Measurements from ENCODE around the gene COL21A1. TPM values are rescaled to one million over a fixed set of nuclear protein-coding genes. Genes with fewer than 3 reads are reported as not detected.

COL21A1 gene
- total RNA-seq, 2 experiments from 2014 or later: not detected

DNA sequence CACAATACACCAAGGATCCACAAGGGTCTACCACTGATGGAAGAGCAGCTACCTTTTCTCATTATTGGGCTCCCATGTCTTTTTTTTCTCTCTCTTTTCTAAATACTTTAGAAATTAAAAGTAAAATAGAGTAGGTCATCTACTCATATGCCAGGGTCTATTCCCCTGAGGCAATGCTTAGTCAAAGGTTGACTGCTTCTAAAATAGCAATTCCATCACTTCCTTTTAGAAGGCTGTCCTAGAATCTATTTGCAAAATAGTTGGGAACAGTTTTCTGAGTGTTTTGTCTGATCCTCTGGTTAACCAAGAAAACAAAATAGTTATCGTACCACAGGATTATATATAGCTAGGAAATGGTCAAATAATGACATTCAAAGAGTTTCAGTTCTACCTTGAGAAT is 174.1 kb downstream of the COL21A1 start:
- Histone ChIP-seq H3K9me2 (ENCODE audit: insufficient read depth, low read length) (no peaks in the 10 kb centered on the region), H3K36me3 (ENCODE audit: insufficient read depth, low read length) (no peaks in the 10 kb centered on the region), H3K27ac (ENCODE audit: low read depth, low read length, poor library complexity, severe bottlenecking) (no peak overlapping the region), H4K20me1 (ENCODE audit: insufficient read depth, low read length) (no peaks in the 10 kb centered on the region), H3K4me2 (ENCODE audit: low read length) (no peak overlapping the region), H2AFZ (ENCODE audit: low read length) (no peak overlapping the region), H3K4me1 (ENCODE audit: insufficient read depth, low read length, poor library complexity, severe bottlenecking) (no peaks in the 10 kb centered on the region), H3K9me3 (ENCODE audit: low read length) (no peaks in the 10 kb centered on the region), H3K4me3 (ENCODE audit: low read depth, low read length, poor library complexity, severe bottlenecking) (no peak overlapping the region), H3K79me2 (ENCODE audit: insufficient read depth, low read depth, low read length) (no peaks in the 10 kb centered on the region)
- intact Hi-C loops (cut with micrococcal nuclease; ENCODE audit: unreplicated experiment): no loop called here
- TF ChIP-seq EZH2phosphoT487 (IDR thresholded peaks at IDR 0.05; ENCODE audit: borderline replicate concordance, low read depth, low read length): no peak
- TF ChIP-seq, protein P1, sequence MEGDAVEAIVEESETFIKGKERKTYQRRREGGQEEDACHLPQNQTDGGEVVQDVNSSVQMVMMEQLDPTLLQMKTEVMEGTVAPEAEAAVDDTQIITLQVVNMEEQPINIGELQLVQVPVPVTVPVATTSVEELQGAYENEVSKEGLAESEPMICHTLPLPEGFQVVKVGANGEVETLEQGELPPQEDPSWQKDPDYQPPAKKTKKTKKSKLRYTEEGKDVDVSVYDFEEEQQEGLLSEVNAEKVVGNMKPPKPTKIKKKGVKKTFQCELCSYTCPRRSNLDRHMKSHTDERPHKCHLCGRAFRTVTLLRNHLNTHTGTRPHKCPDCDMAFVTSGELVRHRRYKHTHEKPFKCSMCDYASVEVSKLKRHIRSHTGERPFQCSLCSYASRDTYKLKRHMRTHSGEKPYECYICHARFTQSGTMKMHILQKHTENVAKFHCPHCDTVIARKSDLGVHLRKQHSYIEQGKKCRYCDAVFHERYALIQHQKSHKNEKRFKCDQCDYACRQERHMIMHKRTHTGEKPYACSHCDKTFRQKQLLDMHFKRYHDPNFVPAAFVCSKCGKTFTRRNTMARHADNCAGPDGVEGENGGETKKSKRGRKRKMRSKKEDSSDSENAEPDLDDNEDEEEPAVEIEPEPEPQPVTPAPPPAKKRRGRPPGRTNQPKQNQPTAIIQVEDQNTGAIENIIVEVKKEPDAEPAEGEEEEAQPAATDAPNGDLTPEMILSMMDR (conservative IDR thresholded peaks at IDR 0.05; ENCODE audit: low read length): no peak
- BruUV-seq (replicated peaks): no TSS peak
- CTCF ChIA-PET (ENCODE audit: unreplicated experiment): no interaction called here
- POLR2A ChIA-PET: no interaction called here
- no peak for DNase-seq (ENCODE audit: low spot score)

DNA sequence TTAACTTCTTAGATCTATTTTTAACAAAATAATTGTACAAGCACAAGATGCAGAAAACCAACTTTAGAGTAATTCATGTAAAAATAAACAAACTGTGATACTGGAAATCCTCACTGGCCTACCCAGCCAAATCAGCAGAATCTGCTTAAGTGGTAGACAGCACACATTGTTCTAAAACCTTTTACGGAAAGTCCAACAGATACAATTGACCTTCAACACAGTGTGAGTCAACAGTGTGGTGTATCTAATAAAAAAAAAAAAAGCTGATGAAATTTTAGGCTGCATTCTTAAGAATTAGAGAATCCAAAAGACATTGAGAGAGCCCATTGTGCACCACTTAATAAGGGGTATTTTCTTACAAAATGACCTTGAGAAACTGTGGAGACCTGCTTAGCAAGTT is 174.5 kb downstream of the COL21A1 start:
- BruUV-seq (replicated peaks): no TSS peak
- H3K79me2 ChIP-seq (ENCODE audit: insufficient read depth, low read depth, low read length): no peaks in the 10 kb centered on the region
- ChIA-PET CTCF (ENCODE audit: unreplicated experiment) (no interaction called here), POLR2A (no interaction called here)
- H4K20me1 ChIP-seq (ENCODE audit: insufficient read depth, low read length): no peaks in the 10 kb centered on the region
- H3K36me3 ChIP-seq (ENCODE audit: insufficient read depth, low read length): no peaks in the 10 kb centered on the region
- H3K4me1 ChIP-seq (ENCODE audit: insufficient read depth, low read length, poor library complexity, severe bottlenecking): no peaks in the 10 kb centered on the region
- intact Hi-C loops (cut with micrococcal nuclease; ENCODE audit: unreplicated experiment): no loop called here
- TF ChIP-seq EZH2phosphoT487 (IDR thresholded peaks at IDR 0.05; ENCODE audit: borderline replicate concordance, low read depth, low read length): no peak
- TF ChIP-seq, protein P1 (conservative IDR thresholded peaks at IDR 0.05; ENCODE audit: low read length): no peak
- DNase-seq (ENCODE audit: low spot score): no peak
- H3K4me3 ChIP-seq (ENCODE audit: low read depth, low read length, poor library complexity, severe bottlenecking): no peak overlapping the region
- H3K4me2 ChIP-seq (ENCODE audit: low read length): no peak overlapping the region
- H3K9me2 ChIP-seq (ENCODE audit: insufficient read depth, low read length): no peaks in the 10 kb centered on the region
- no peak overlapping the region for H2AFZ ChIP-seq (ENCODE audit: low read length)
- no peaks in the 10 kb centered on the region for H3K9me3 ChIP-seq (ENCODE audit: low read length)
- H3K27ac ChIP-seq (ENCODE audit: low read depth, low read length, poor library complexity, severe bottlenecking): no peak overlapping the region

DNA sequence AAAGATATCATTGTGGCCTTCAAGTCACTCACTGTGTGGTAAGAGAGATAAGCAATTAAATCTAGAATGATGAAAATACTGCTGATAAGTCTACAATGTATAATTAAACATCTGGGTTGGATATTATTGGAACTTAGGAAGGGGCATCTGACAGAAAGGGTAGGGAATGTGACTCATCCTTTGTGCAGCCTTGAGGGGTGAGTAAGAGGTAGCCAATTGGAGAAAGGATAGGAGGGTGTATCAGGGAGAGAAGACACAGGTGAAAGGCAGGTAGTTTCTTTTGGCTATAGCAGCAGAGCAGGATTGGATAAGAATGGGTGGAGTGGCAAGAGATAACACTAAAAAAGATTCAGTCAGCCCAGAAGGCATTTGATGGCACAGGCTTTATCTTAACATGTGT is 182.0 kb downstream of the COL21A1 start:
- no TSS peak for BruUV-seq (replicated peaks)
- no peak overlapping the region for H2AFZ ChIP-seq (ENCODE audit: low read length)
- CTCF ChIA-PET (ENCODE audit: unreplicated experiment): no interaction called here
- intact Hi-C loops (cut with micrococcal nuclease; ENCODE audit: unreplicated experiment): no loop called here
- POLR2A ChIA-PET: no interaction called here
- no peaks in the 10 kb centered on the region for H4K20me1 ChIP-seq (ENCODE audit: insufficient read depth, low read length)
- H3K4me3 ChIP-seq (ENCODE audit: low read depth, low read length, poor library complexity, severe bottlenecking): no peak overlapping the region
- TF ChIP-seq, protein P1 (conservative IDR thresholded peaks at IDR 0.05; ENCODE audit: low read length): no peak
- TF ChIP-seq EZH2phosphoT487 (IDR thresholded peaks at IDR 0.05; ENCODE audit: borderline replicate concordance, low read depth, low read length): no peak
- no peak for DNase-seq (ENCODE audit: low spot score)
- no peaks in the 10 kb centered on the region for H3K4me1 ChIP-seq (ENCODE audit: insufficient read depth, low read length, poor library complexity, severe bottlenecking)
- H3K9me3 ChIP-seq (ENCODE audit: low read length): no peaks in the 10 kb centered on the region
- H3K79me2 ChIP-seq (ENCODE audit: insufficient read depth, low read depth, low read length): no peaks in the 10 kb centered on the region
- no peak overlapping the region for H3K27ac ChIP-seq (ENCODE audit: low read depth, low read length, poor library complexity, severe bottlenecking)
- no peaks in the 10 kb centered on the region for H3K36me3 ChIP-seq (ENCODE audit: insufficient read depth, low read length)
- H3K4me2 ChIP-seq (ENCODE audit: low read length): no peak overlapping the region
- H3K9me2 ChIP-seq (ENCODE audit: insufficient read depth, low read length): no peaks in the 10 kb centered on the region
